Germinal center (tissue), 1 donor: Measurements from ENCODE around the gene VKORC1.

Experiments used
- DNase-seq: peaks from one replicate; pipeline ENCODE4 v3.0.0; 2012; ENCODE audit warnings: mixed read lengths, low spot score

VKORC1 gene

DNA sequence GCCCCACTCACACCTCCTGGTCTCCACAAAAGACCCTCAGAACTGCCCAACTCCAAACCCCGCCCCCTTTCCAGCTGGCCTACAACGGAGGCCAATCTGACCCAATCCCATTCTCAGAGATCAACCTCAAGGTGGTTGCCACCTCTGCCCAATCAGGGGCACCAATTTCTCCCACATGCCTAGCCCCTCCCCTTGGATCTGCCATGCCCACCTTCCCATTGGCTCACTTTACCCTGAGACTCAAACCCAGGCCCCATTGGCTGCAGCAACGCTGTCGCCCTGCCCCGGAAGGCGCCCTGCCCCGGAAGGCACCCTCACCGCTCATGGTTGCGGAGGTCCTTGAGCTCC is 31.1 kb downstream of the VKORC1 start:
- no peak for DNase-seq

- DNase-seq = no peak
Observed at GRCh38 chr16:31061813-31062440, 32.7 kb downstream of the VKORC1 start.

DNA sequence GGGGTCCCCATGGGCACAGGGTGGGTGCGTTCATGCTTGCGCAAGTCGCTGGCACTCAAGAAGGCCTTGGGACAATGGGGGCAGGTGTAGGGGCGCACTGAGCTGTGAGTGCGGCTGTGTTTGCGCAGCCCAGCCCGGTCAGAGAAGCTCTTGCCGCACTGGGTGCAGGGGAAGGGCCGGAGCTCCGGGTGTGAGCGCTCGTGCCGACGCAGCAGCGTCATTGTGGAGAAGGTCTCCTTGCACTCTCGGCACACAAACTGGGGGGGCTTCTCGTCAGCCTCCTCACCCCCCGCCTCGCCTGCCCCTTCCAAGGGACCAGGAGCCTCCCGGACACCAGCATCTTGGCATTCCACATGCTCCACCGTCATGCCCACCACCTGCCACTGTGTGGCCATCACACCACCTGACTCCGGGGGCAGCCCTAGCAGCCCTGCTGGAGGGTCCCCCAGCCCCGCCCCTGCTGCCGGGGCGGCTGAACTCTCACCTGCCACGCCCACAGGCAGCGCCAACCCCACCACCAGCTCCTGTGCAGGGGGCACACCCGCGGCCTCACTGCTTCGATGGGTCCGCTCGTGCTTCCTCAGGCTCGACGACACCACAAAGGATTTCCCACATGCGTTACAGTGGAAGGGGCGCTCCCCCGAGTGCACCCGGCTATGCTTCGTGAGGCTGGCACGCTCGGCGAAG is 33.3 kb downstream of the VKORC1 start:
- no peak for DNase-seq

- no peak for DNase-seq
Observed at GRCh38 chr16:31055613-31056012, 39.0 kb downstream of the VKORC1 start.

DNA sequence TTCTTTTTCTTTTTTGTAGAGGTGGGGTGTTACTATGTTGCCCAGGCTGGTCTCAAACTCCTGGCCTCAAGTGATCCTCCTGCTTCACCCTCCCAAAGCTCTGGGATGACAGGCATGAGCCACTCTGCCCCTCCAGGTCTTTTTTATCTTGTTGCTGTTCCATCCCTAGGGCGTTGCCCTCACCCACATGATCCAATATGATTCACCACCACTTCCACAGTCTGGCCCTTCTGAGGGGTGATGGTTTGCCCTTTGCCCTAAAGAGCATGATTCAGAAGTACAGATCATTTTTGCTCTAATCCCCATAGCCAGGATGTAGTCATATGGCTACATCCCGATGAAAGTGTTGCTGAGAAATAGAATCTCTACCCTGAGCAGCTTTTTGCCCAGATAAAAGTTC is 42.5 kb downstream of the VKORC1 start:
- DNase-seq = no peak

- no peak for DNase-seq
Observed at GRCh38 chr16:31050280-31051030, 44.1 kb downstream of the VKORC1 start.

DNA sequence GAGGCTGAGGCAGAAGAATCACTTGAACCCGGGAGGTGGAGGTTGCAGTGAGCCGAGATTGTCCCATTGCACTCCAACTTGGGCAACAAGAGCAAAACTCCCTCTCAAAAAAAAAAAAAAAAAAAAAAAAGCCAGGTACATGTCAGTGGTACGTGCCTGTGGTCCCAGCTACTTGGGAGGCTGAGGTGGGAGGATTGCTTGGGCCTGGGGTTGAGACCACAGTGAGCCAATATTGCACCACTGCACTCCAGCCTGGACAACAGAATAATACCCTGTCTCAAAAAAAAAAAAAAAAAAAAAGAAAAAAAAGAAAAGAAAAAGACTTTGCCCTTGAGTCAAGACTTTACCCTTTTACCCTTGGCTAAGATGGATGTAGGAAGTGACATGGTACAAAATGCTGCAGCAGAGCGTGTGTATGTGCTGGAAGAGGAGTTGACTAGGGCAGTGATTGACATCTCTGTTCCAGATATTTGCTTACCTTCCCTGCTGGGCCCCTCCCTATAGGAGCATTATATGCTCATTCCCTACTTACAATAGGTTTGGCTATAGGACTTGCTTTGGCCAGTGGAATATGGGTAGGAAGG is 50.6 kb downstream of the VKORC1 start:
- DNase-seq = no peak

DNA sequence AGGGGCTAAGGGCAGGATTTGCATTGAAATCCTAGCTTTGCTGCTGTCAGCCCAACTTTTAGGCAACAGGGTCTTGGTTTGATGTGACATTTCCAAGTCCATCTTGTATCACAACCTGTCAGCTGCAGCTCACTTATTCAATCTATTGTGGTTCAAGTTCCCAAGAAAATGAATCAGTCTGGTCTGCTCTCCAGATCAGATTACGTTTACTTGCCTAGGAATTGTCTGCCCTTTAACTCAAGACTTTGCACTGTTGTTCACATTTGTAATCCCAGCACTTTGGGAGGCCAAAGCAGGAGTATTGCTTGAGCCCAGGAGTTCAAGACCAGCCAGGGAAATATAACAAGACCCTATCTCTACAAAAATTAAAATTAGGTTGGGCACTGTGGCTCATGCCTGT is 51.2 kb downstream of the VKORC1 start:
- no peak for DNase-seq

DNA sequence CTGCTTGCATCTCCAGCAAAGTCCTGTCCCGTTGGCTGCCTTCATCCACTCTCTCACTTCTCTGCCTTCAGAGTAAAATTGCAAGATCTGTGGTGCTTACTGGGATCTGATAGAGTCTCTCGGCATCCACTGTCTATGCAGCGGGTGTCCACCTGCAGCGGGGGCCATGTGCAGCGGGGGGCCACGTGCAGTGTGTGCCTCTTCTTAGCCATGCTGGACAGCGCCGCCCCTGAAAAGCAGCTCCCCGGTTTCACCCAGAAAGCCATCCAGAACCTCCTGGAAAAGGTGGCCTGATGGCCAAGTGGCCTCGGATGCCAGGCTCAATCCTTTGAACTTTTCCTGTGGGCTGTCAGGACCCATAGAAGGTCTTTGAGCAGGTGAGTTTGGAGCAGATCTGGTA is 51.7 kb downstream of the VKORC1 start:
- no peak for DNase-seq
